C4-2B (cell line): ENCODE data around the gene P2RY2.
"Not testable (repeated sequence)": the region's sequence is repeated elsewhere in the genome, so short reads cannot be mapped to it uniquely, and the experiment has no call there.

Experiments
- H3K27ac ChIP-seq: fragments of 450-650 bp; 2 replicates; pipeline ENCODE4 v1.5.1; 2017
- ZFX ChIP-seq: fragments of 450-650 bp; IDR thresholded peaks from 2 replicates; pipeline ENCODE4 v1.6.1; 2017
- TF ChIP-seq, protein P1 (sequence below): fragments of 450-650 bp; conservative IDR thresholded peaks from 2 replicates; pipeline ENCODE4 v1.5.1; 2017; ENCODE audit warnings: mild to moderate bottlenecking

P2RY2 gene

DNA sequence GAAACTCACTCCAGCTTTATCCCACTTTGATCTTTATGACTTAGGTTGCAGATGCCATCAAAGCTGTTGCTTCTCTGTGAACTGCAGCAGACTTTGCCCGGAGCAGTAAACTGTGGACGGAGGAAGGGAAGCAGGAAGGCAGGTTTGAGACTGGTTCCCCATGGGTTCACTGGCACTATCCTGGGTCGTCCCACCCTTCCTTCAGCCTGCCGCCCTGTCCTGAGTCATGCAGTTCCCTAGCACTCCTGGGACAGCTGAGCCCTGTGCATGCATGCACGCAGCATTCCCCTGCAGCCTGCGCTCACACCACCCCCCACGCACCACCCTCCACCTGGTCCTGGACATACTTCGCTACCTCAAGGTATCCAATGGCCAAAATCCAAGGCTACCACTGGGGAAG, 23.5 kb upstream of the P2RY2 start:
- H3K27ac ChIP-seq, result no peak overlapping the region
- TF ChIP-seq, protein P1, sequence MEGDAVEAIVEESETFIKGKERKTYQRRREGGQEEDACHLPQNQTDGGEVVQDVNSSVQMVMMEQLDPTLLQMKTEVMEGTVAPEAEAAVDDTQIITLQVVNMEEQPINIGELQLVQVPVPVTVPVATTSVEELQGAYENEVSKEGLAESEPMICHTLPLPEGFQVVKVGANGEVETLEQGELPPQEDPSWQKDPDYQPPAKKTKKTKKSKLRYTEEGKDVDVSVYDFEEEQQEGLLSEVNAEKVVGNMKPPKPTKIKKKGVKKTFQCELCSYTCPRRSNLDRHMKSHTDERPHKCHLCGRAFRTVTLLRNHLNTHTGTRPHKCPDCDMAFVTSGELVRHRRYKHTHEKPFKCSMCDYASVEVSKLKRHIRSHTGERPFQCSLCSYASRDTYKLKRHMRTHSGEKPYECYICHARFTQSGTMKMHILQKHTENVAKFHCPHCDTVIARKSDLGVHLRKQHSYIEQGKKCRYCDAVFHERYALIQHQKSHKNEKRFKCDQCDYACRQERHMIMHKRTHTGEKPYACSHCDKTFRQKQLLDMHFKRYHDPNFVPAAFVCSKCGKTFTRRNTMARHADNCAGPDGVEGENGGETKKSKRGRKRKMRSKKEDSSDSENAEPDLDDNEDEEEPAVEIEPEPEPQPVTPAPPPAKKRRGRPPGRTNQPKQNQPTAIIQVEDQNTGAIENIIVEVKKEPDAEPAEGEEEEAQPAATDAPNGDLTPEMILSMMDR, result no peak
- no peak for TF ChIP-seq ZFX

DNA sequence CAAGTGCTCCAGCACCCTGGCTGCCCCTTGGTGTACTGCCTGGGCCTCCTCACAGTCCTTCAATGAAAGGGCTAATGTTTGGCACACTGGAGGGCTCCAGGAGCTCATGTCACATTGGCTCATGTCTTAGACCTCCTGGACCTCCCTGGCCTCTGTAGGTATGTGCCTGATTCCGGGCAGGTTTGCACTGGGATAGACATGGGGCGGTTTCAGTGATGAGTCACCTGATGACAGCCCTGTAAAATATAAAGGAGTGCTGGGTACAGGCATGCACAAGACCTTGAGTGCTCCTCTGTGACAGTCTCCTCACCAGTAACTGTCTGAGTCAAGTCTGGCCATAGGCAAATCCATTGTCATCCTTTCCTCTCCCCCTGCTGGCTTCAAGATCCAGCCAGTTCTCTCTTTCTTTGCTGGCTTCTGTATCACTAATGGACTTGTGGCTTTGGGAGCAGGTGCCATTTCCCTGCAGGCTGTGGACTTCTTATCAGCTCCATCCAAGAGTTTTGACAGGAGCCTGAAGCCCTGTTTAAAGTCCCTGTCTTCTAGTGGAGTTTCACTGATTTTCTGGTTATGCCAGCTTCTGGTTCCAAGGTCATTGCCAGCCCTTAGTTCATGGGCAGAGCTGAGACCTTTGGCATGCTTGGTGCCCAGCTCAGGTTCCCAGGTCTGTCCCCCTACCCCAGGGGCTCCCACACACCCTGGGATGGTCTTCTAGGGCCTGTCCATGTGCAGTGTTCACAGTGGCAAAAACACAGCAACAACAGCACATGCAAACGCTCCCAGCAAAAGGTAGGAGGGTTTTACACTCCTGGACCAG, 22.7 kb upstream of the P2RY2 start:
- no peak for TF ChIP-seq ZFX
- TF ChIP-seq, protein P1, result no peak
- no peak overlapping the region for H3K27ac ChIP-seq

DNA sequence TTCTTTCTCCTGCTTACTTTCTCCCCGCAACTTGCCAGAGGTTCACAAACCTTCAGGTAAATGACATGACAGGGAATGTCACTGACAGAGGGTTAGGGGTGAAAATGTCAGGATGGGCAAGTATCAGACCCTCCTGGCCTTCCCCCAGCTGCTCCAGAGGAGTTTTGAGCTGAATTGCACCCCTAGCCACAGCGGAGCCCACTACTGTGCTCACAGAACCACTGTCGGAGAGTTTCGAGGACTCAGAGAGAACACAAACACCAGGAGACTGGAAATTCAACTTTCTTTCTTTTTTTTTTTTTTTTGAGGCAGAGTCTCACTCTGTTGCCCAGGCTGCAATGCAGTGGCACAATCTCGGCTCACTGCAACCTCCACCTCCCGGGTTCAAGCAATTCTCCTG, 21.5 kb upstream of the P2RY2 start:
- H3K27ac ChIP-seq, result no peak overlapping the region
- no peak for TF ChIP-seq ZFX
- TF ChIP-seq, protein P1, result no peak

DNA sequence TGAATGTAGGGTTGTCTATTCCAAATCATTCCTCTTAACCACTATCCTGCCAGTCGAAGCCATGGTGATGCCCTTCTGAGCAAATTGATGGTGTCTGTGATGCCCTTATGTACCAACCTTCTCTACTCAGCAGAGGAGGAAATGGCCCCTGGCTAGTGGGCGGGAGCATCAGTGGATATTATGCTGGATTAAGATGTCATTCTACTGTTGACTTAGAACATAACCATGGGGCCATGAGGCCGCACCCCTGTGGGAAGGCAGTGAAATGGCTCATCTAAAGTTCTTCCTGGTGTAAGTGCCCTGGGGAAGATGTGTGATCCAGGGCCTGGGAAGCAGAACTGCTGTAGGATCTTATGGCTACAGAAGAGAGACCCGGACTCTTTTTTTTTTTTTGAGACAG, 20.7 kb upstream of the P2RY2 start:
- no peak overlapping the region for H3K27ac ChIP-seq

DNA sequence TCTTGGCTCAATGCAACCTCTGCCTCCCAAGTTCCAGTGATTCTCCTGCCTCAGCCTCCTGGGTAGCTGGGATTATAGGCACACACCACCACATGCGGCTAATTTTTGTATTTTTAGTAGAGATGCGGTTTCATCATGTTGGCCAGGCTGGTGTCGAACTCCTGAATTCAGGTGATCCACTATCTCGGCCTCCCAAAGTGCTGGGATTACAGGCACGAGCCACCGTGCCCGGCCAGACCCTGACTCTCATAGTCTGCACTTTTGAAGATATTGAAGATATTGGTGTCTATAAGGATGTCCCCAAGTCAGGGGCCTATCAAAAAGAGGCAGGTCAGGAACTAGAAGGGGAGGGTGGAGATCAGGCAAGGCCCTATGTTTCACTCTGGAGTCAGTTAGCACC, 20.3 kb upstream of the P2RY2 start:
- not testable (repeated sequence) for H3K27ac ChIP-seq

More for the DNA sequence above, 20.7 kb upstream of the P2RY2 start:
- TF ChIP-seq, protein P1, result no peak
- no peak for TF ChIP-seq ZFX

DNA sequence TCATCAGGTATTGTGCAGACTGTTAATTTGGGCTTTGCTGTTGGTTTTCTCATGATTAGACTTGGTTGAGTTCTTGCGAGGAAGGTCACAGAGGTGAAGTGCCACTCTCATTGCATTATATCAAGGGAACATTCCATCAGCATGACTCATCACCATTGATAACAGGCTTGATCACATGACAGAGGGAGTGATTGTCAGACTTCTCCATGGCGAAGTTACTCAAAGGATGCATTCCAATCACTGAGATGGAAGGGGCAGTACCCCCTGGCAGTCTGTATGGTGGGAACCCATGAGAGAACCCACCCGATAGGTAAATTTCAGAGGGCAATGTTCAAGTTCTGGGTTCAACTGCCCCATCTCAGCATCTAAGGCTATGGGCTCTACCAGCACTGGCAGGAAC, 19.4 kb upstream of the P2RY2 start:
- no peak overlapping the region for H3K27ac ChIP-seq
- TF ChIP-seq, protein P1, result no peak
- TF ChIP-seq ZFX, result no peak

DNA sequence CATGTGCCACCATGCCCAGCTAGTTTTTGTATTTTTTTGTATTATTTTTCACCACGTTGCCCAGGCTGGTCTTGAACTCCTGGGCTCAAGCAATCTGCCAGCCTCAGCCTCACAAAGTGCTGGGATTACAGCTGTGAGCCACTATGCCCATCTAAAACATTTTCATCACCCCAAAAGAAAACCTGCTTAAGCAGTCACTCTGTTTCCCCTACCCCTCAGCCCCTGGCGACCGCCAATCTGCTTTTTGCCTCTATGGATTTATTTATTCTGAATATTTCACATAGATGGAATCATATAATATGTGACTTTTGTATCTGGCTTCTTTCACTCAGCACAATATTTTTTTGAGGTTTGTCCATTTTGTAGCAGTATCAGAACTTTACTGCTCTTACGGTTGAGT, 18.6 kb upstream of the P2RY2 start:
- no peak overlapping the region for H3K27ac ChIP-seq
- no peak for TF ChIP-seq ZFX
- TF ChIP-seq, protein P1, result no peak

DNA sequence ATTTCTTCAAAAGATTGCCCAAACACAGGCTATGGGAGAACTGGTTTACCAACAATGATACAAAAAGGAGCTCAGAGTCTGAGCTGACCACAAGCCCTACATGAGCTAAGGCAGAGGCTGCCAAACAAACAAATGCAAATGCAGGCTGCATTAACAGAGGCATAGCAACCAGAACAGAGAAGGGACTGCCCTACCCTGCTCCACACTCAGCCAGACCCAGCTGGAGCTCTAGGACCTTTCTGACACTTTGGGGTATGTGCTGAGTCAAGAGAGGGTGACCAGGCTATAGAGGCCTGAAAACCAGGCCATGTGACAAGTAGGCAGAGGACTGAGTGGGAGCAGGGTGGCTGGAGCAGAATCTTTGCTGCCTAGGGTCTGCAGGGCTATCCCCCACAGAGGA, 17.8 kb upstream of the P2RY2 start:
- no peak overlapping the region for H3K27ac ChIP-seq
- TF ChIP-seq ZFX, result no peak
